HCT116 (cell line): Measurements from ENCODE around the gene SLC6A8.

Experiments used
- CBX3 ChIP-seq: IDR thresholded peaks from 2 replicates; pipeline ENCODE4 v1.6.1; 2012; ENCODE audit warnings: low read depth
- CEBPB ChIP-seq: IDR thresholded peaks from 2 replicates; pipeline ENCODE4 v1.6.1; 2012; ENCODE audit warnings: low read depth
- EZH2 ChIP-seq: fragments of 200-600 bp; sonication (generic); IDR thresholded peaks from 2 replicates; pipeline ENCODE4 v1.6.1; 2017; ENCODE audit warnings: antibody characterized with exemption, mixed run types
- POLR2A ChIP-seq: IDR thresholded peaks from 2 replicates; pipeline ENCODE4 v1.7.0; 2011; ENCODE audit warnings: borderline replicate concordance; ENCODE audit not compliant: insufficient read depth, insufficient read length; ENCODE audit errors: extremely low read depth
- SP1 ChIP-seq: IDR thresholded peaks from 2 replicates; pipeline ENCODE4 v1.6.1; 2012; ENCODE audit warnings: low read depth
- TF ChIP-seq, protein P1 (sequence below), 3 experiments: fragments of 200-600 bp in 1 of 3; sonication (generic) in 1 of 3; IDR thresholded peaks in 2 of 3; conservative IDR thresholded peaks in 1 of 3; 2 replicates each; pipeline ENCODE4 v1.5.1; 2012 to 2017; ENCODE audit warnings: low read depth in 2 of 3, low read length in 2 of 3, antibody characterized with exemption in 1 of 3, borderline replicate concordance in 1 of 3, control low read depth in 1 of 3, mild to moderate bottlenecking in 1 of 3, mixed read lengths in 1 of 3, mixed run types in 1 of 3, moderate library complexity in 1 of 3; ENCODE audit not compliant: insufficient read depth in 1 of 3
- TF ChIP-seq, protein P2 (sequence below): IDR thresholded peaks from 2 replicates; pipeline ENCODE4 v1.6.1; 2012
- TF ChIP-seq, protein P3 (sequence below): IDR thresholded peaks from 2 replicates; pipeline ENCODE4 v1.6.1; 2012
- TF ChIP-seq, protein P4 (sequence below): IDR thresholded peaks from 2 replicates; pipeline ENCODE4 v1.6.1; 2012; ENCODE audit warnings: low read depth

DNA sequence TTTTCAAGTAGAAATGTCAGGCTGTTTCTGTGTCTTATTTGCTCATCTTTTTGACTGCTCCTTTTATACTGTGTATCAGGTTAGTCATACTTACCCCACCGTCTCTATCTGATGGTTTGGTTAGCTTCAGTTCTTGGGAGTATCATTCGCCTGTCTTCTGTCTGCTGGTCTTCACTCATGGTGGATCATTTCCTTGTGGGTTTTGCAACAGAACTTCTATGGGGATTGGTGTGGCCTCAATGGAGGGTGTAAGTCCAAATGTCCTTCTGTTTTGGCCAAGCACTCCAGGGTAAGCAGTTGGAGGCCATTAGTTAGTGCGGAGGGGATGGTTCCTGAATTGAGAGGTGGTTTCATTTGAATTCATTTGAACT, 44.1 kb downstream of the SLC6A8 start:
- TF ChIP-seq, protein P1, sequence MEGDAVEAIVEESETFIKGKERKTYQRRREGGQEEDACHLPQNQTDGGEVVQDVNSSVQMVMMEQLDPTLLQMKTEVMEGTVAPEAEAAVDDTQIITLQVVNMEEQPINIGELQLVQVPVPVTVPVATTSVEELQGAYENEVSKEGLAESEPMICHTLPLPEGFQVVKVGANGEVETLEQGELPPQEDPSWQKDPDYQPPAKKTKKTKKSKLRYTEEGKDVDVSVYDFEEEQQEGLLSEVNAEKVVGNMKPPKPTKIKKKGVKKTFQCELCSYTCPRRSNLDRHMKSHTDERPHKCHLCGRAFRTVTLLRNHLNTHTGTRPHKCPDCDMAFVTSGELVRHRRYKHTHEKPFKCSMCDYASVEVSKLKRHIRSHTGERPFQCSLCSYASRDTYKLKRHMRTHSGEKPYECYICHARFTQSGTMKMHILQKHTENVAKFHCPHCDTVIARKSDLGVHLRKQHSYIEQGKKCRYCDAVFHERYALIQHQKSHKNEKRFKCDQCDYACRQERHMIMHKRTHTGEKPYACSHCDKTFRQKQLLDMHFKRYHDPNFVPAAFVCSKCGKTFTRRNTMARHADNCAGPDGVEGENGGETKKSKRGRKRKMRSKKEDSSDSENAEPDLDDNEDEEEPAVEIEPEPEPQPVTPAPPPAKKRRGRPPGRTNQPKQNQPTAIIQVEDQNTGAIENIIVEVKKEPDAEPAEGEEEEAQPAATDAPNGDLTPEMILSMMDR (IDR thresholded peaks at IDR 0.05 in 2 of 3, conservative IDR thresholded peaks at IDR 0.05 in 1 of 3; ENCODE audit: borderline replicate concordance in 1 of 3, insufficient read depth in 1 of 3, low read depth in 2 of 3, low read length in 2 of 3) = no peak
- no peak for TF ChIP-seq SP1
- TF ChIP-seq CEBPB = no peak
- TF ChIP-seq POLR2A = no peak
- no peak for TF ChIP-seq EZH2
- TF ChIP-seq, protein P2, sequence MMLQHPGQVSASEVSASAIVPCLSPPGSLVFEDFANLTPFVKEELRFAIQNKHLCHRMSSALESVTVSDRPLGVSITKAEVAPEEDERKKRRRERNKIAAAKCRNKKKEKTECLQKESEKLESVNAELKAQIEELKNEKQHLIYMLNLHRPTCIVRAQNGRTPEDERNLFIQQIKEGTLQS = no peak
- TF ChIP-seq, protein P3, sequence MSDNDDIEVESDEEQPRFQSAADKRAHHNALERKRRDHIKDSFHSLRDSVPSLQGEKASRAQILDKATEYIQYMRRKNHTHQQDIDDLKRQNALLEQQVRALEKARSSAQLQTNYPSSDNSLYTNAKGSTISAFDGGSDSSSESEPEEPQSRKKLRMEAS = no peak
- TF ChIP-seq, protein P4, sequence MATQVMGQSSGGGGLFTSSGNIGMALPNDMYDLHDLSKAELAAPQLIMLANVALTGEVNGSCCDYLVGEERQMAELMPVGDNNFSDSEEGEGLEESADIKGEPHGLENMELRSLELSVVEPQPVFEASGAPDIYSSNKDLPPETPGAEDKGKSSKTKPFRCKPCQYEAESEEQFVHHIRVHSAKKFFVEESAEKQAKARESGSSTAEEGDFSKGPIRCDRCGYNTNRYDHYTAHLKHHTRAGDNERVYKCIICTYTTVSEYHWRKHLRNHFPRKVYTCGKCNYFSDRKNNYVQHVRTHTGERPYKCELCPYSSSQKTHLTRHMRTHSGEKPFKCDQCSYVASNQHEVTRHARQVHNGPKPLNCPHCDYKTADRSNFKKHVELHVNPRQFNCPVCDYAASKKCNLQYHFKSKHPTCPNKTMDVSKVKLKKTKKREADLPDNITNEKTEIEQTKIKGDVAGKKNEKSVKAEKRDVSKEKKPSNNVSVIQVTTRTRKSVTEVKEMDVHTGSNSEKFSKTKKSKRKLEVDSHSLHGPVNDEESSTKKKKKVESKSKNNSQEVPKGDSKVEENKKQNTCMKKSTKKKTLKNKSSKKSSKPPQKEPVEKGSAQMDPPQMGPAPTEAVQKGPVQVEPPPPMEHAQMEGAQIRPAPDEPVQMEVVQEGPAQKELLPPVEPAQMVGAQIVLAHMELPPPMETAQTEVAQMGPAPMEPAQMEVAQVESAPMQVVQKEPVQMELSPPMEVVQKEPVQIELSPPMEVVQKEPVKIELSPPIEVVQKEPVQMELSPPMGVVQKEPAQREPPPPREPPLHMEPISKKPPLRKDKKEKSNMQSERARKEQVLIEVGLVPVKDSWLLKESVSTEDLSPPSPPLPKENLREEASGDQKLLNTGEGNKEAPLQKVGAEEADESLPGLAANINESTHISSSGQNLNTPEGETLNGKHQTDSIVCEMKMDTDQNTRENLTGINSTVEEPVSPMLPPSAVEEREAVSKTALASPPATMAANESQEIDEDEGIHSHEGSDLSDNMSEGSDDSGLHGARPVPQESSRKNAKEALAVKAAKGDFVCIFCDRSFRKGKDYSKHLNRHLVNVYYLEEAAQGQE = no peak
- TF ChIP-seq CBX3 = no peak
